ENCODE results near the gene AMBRA1.

- no peak for TF ChIP-seq POLR2A (IDR thresholded peaks at IDR 0.05)
- TF ChIP-seq, protein P1, sequence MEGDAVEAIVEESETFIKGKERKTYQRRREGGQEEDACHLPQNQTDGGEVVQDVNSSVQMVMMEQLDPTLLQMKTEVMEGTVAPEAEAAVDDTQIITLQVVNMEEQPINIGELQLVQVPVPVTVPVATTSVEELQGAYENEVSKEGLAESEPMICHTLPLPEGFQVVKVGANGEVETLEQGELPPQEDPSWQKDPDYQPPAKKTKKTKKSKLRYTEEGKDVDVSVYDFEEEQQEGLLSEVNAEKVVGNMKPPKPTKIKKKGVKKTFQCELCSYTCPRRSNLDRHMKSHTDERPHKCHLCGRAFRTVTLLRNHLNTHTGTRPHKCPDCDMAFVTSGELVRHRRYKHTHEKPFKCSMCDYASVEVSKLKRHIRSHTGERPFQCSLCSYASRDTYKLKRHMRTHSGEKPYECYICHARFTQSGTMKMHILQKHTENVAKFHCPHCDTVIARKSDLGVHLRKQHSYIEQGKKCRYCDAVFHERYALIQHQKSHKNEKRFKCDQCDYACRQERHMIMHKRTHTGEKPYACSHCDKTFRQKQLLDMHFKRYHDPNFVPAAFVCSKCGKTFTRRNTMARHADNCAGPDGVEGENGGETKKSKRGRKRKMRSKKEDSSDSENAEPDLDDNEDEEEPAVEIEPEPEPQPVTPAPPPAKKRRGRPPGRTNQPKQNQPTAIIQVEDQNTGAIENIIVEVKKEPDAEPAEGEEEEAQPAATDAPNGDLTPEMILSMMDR (IDR thresholded peaks at IDR 0.05), result no peak
- no peak for TF ChIP-seq EP300 (IDR thresholded peaks at IDR 0.05)
- no peak for TF ChIP-seq POLR2AphosphoS5 (IDR thresholded peaks at IDR 0.05)
Measured at GRCh38 chr11:46391186-46391577, 202.6 kb downstream of the AMBRA1 start.

Measured in upper lobe of left lung (tissue), 4 donors.